ENCODE data around the gene FBLN1.

The FBLN1 gene

DNA sequence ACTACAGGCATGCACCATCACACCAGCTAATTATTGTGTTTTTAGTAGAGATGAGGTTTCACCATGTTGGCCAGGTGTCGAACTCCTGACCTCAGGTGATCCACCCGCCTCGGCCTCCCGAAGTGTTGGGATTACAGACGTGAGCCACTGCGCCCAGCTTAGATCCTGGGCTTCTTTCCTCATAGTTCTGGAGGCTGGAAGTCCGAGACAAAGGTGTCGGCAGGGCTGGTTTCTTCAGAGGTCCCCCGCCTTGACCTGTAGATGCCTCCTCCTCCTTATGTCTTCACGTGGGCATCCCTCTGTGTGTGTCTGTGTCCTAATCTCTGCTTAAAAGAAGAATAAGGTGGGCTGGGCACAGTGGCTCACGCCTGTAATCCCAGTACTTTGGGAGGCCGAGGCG, 44.2 kb upstream of the FBLN1 start:
- Histone ChIP-seq H3K36me3 (ENCODE audit: low read length) (no peaks in the 10 kb centered on the region), H3K4me3 (ENCODE audit: insufficient read depth, low read length, poor library complexity, severe bottlenecking) (no peak overlapping the region), H3K27ac (ENCODE audit: low read depth, low read length) (no peak overlapping the region), H3K79me2 (ENCODE audit: insufficient read depth, low read length) (no peaks in the 10 kb centered on the region), H3K9me3 (ENCODE audit: insufficient read depth, low read length) (no peaks in the 10 kb centered on the region), H3K9ac (ENCODE audit: low read length) (no peak overlapping the region), H3K27me3 (ENCODE audit: low read length) (no peaks in the 10 kb centered on the region), H4K20me1 (ENCODE audit: low read depth, low read length) (no peaks in the 10 kb centered on the region), H3F3A (ENCODE audit: insufficient read depth) (no peaks in the 10 kb centered on the region), H3K9me2 (replicated peaks; ENCODE audit: insufficient read depth, low read length) (no peaks in the 10 kb centered on the region), H3K4me2 (ENCODE audit: low read depth, low read length, poor library complexity, severe bottlenecking) (no peak overlapping the region), H2AFZ (ENCODE audit: low read depth, low read length, severe bottlenecking) (no peak overlapping the region)
- TF ChIP-seq EZH2phosphoT487 (conservative IDR thresholded peaks at IDR 0.05; ENCODE audit: low read length) = no peak
- no peak for TF ChIP-seq CTCF (IDR thresholded peaks at IDR 0.05; ENCODE audit: insufficient read depth, low read length, poor library complexity, severe bottlenecking)

GRCh38 chr22:45459235-45459634, 43.4 kb upstream of the FBLN1 start:
- H3K9me3 ChIP-seq (ENCODE audit: insufficient read depth, low read length) = no peaks in the 10 kb centered on the region
- H3F3A ChIP-seq (ENCODE audit: insufficient read depth) = no peaks in the 10 kb centered on the region
- H3K9ac ChIP-seq (ENCODE audit: low read length) = no peak overlapping the region
- no peaks in the 10 kb centered on the region for H3K36me3 ChIP-seq (ENCODE audit: low read length)
- no peaks in the 10 kb centered on the region for H3K27me3 ChIP-seq (ENCODE audit: low read length)
- TF ChIP-seq CTCF (IDR thresholded peaks at IDR 0.05; ENCODE audit: insufficient read depth, low read length, poor library complexity, severe bottlenecking) (no peak), EZH2phosphoT487 (conservative IDR thresholded peaks at IDR 0.05; ENCODE audit: low read length) (no peak)
- H3K27ac ChIP-seq (ENCODE audit: low read depth, low read length) = no peak overlapping the region
- H3K9me2 ChIP-seq (replicated peaks; ENCODE audit: insufficient read depth, low read length) = no peaks in the 10 kb centered on the region
- no peaks in the 10 kb centered on the region for H4K20me1 ChIP-seq (ENCODE audit: low read depth, low read length)
- H3K4me2 ChIP-seq (ENCODE audit: low read depth, low read length, poor library complexity, severe bottlenecking) = no peak overlapping the region
- no peak overlapping the region for H3K4me3 ChIP-seq (ENCODE audit: insufficient read depth, low read length, poor library complexity, severe bottlenecking)
- H3K79me2 ChIP-seq (ENCODE audit: insufficient read depth, low read length) = no peaks in the 10 kb centered on the region
- H2AFZ ChIP-seq (ENCODE audit: low read depth, low read length, severe bottlenecking) = no peak overlapping the region

GRCh38 chr22:45460288-45461109, 42.2 kb upstream of the FBLN1 start:
- no peaks in the 10 kb centered on the region for H3K9me2 ChIP-seq (replicated peaks; ENCODE audit: insufficient read depth, low read length)
- no peaks in the 10 kb centered on the region for H3K79me2 ChIP-seq (ENCODE audit: insufficient read depth, low read length)
- H4K20me1 ChIP-seq (ENCODE audit: low read depth, low read length) = no peaks in the 10 kb centered on the region
- H3K36me3 ChIP-seq (ENCODE audit: low read length) = no peaks in the 10 kb centered on the region
- no peak overlapping the region for H3K4me3 ChIP-seq (ENCODE audit: insufficient read depth, low read length, poor library complexity, severe bottlenecking)
- no peak overlapping the region for H3K9ac ChIP-seq (ENCODE audit: low read length)
- H3K27ac ChIP-seq (ENCODE audit: low read depth, low read length) = no peak overlapping the region
- H3K27me3 ChIP-seq (ENCODE audit: low read length) = no peaks in the 10 kb centered on the region
- TF ChIP-seq CTCF (IDR thresholded peaks at IDR 0.05; ENCODE audit: insufficient read depth, low read length, poor library complexity, severe bottlenecking) = no peak
- TF ChIP-seq EZH2phosphoT487 (conservative IDR thresholded peaks at IDR 0.05; ENCODE audit: low read length) = no peak
- H3K9me3 ChIP-seq (ENCODE audit: insufficient read depth, low read length) = no peaks in the 10 kb centered on the region
- no peak overlapping the region for H3K4me2 ChIP-seq (ENCODE audit: low read depth, low read length, poor library complexity, severe bottlenecking)
- H2AFZ ChIP-seq (ENCODE audit: low read depth, low read length, severe bottlenecking) = no peak overlapping the region
- no peaks in the 10 kb centered on the region for H3F3A ChIP-seq (ENCODE audit: insufficient read depth)
